SKM-1 (cell line): ENCODE results near the gene HDDC2.

ENCODE experiments used
- DNase-seq: peaks from one replicate; lab custom pipeline; 2025; ENCODE audit not compliant: unreplicated experiment; lab: John Stamatoyannopoulos, UW

Gene HDDC2

GRCh38 chr6:125271486-125272159, 30.1 kb downstream of the HDDC2 start:
- no peak for DNase-seq

- DNase-seq = no peak
Observed at GRCh38 chr6:125270380-125270779, 31.4 kb downstream of the HDDC2 start.

GRCh38 chr6:125269328-125269985, 32.3 kb downstream of the HDDC2 start:
- no peak for DNase-seq

DNA sequence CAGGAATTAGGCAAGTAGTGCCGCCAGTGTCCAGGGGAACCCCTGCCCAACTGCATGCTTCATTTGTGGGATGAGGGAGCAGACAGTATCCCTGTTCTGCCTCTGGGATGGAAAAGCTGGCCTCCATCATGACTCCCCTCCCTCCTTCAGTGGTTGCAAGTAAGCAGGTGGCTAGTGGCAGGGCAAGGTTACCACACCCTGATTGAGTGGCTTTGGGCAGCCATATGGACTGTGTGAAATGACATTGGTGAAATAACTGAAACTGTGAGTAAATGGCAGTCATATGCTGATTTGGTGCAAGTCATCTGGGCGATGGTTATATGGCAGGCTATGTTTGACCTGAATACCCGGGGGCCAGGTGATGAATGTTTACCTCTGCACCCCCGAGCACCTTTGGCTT, 33.0 kb downstream of the HDDC2 start:
- DNase-seq = no peak

DNA sequence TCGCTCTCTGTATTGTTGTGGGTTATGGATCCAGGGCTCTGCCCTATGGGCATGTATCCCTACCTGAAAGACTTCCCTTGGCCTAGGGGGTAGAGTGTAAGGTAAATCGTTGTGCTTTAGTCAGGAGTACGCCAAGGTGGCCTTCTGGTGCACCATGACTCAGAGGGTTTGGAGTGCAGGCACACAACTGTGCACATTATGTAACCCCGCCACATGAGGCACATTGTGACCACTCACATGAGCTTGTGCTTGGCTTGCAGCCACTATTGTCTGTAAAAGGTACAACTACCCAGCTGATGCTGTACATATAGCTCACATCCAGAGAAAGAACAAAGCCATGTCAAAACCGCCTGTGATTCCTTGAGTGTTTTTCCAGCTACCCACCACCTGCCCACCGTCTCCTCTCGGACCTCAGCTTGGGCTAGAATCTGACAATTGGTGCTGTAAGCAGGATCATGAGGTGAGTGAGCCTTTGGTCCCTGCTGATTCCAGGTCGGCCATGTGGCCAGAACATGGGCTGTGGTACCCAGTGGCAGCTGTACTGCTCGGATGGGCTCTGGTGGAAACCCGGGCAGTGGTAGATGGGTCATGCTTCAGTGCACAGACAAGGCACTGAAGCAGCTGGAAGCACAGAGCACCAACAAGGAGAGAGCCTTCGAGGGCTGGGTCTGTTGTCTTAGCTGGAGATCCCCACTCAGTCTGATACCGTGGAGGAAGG, 33.8 kb downstream of the HDDC2 start:
- no peak for DNase-seq

DNA sequence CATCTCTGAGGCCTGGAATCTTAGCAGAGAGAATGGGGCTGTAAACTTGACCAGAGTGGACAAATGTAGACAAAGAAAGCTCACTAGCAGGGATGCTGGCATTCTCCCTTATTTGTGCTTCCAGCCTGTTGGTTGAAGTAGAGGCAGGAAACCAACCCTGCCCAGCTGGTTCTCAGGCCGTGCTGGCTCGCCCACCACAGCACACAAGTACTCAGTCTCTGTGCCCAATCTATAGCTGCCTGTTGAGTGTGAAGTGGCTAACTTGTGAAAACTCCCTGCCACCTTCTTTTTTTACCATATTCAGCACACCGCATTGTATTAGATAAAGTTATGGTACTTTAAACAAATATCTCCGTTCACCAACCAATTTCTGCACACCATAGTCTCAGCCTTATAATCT, 37.3 kb downstream of the HDDC2 start:
- no peak for DNase-seq

GRCh38 chr6:125262016-125263013, 39.5 kb downstream of the HDDC2 start:
- no peak for DNase-seq

- peak; percentile 4 for DNase-seq
Observed at GRCh38 chr6:125259354-125259736, 42.4 kb downstream of the HDDC2 start.

DNA sequence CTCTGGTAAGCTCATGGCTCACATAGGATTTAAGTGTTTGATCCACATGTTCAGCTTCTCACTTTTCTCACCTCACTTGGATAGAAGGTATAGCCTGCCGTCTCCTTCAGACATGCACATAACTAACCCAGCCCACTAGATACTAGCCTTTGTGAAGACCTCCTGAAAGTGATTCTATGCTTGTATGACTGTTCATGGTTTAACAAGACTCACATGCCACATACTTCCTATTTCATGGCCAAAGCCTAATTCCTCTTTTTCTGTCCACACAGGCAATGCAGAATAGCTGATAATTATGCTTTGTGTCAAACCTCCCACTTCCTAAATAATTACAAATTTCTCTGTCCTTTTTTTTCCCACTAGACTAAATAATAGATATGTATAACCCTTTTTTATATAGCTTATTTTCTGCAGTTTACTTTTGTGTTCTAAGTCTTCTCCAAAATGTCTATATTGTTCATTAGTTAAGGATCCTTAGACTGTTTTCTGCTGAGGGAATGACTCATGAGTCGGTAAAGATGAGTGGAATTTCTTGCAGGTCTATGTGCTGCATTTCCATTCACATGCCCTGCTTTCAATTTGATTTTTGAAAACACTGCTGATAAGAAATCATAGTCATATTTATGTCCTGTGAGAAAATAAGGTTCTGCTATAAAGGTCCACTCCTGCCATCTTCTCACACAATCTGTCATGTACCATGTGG, 43.0 kb downstream of the HDDC2 start:
- peak; percentile 61 for DNase-seq

- no peak for DNase-seq
Observed at GRCh38 chr6:125257351-125257750, 44.4 kb downstream of the HDDC2 start.

DNA sequence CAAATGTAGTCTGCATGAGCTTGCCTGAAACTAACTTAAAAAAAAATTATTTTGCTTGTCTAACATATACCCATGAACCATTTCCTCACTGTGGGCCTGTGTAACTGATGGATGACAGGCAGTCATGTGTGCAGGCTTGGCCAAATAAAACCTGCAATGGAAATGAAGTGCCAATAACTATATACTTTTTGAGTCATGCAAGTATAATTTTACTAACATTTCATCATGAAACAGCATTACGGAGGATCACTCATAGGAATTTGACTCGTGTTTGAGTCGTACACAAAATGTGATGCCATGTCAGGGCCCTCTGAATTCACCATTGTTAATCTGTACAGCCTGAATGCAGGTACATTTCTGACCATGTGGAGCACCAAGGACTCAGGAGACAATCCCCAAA, 46.6 kb downstream of the HDDC2 start:
- DNase-seq = no peak

DNA sequence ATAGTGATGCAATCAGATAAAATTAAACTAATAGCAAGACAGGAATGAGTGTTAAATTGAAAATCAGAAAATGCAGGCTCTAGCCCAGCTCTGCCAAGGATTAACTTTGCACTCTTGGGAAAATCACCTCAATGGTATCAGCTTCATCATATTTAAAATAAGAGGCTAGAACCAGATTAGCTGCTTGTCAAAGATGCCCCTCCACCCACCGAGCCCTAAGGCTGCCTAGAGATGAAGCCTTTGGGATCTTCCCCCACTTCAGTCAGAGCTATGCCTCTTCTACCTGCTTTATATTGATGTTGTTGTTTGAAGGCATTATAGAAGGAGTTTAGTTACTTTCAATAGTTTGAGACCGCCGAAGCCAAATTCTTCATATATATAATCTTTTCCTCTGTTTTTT, 47.4 kb downstream of the HDDC2 start:
- DNase-seq = no peak

GRCh38 chr6:125253881-125254280, 47.9 kb downstream of the HDDC2 start:
- DNase-seq = no peak

GRCh38 chr6:125252891-125253290, 48.9 kb downstream of the HDDC2 start:
- DNase-seq = no peak

DNA sequence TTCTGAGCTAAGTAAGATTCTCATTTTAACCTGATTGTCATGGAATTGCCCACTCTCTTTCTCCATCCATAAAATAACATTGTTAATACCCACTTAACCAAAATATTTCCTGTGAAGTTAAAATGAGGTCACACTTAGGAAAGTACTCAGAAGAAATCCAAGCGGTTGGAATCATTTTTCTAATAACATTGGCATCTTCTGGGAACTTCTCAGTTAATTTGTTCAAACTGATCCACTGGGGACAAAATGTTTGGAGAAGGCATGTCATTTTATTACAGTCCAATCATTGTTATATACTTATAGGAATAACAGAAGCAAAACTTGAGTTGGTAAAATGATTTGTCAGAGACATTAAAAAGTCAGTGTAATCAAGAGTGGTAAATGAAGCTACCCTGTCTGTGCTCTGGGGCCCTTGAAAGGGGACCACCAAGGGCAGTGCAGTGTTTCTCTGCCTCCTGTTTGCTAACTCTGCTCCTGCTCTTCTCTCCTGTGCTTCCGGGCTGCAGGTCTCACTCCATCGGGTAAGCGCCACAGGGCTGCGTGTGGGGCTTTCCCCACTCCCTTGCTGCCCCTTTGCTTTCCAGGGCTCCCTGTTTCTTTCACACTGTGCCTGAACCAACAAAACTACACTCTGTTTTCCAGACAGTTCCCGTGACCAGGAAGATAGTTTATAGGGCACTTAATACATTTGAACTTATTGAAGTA, 50.1 kb downstream of the HDDC2 start:
- DNase-seq = no peak

DNA sequence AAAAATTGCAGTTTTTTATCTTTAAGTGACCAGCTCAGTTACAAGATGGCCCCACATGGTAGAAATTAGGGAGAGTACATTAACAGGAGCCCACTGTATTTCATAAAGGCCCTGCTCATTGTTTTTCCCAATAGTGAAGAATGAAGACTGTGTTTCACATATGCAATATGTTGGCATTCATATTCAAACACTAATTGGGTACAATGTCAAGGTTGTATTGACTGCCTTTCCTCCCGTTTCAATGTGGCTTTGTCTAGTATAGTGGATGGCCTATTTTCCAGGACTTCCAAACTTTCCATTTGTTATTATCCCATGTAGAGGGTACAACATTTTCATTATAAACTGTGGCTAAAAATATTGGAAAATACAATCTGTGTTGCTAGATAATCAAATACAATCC, 51.3 kb downstream of the HDDC2 start:
- no peak for DNase-seq

- no peak for DNase-seq
Observed at GRCh38 chr6:125248136-125248535, 53.6 kb downstream of the HDDC2 start.

DNA sequence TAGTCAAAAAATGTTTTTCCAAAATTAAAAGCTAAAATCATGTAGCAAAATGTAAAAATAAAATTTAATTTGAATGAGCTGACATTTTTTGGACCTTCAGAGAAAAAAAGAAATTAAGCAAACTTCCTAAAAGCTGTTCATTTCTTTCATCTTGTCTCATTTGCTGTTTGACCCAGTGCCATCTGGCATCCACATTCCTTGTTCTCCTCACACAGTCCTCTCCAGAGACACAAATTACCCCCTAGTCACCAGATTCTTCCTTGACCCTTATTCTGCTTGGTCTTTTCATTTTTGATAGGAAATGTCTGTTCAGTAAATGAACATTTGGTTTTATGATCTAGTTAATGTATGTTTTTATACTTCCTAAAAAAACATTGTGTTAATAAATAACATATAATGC, 55.2 kb downstream of the HDDC2 start:
- no peak for DNase-seq

- no peak for DNase-seq
Observed at GRCh38 chr6:125245523-125246264, 56.1 kb downstream of the HDDC2 start.
